Neural cell (in vitro differentiated cells): ENCODE measurements around the gene TMEM140. TPM values are rescaled to one million over a fixed set of nuclear protein-coding genes. Genes with fewer than 3 reads are reported as not detected.

ENCODE experiments used
- H2AFZ ChIP-seq: fragments of 200-600, 300-800 bp; sonication (generic), shearing (Covaris generic); 2 replicates; pipeline ENCODE4 v1.6.0; 2014; ENCODE audit warnings: low read depth, mild to moderate bottlenecking, antibody characterized with exemption, low read length, moderate library complexity
- H3F3A ChIP-seq: fragments of 200-600 bp; shearing (Covaris generic); 2 replicates; pipeline ENCODE4 v1.6.1; 2016; ENCODE audit warnings: mild to moderate bottlenecking, moderate library complexity, mixed read lengths, antibody characterized with exemption, low read length; ENCODE audit not compliant: insufficient read depth, poor library complexity, severe bottlenecking
- H3K27ac ChIP-seq: fragments of 200-600, 300-800 bp; sonication (generic), shearing (Covaris generic); 2 replicates; pipeline ENCODE4 v1.5.1; 2014; ENCODE audit warnings: mild to moderate bottlenecking, low read length, moderate library complexity
- H3K27me3 ChIP-seq: fragments of 300-800, 200-600 bp; sonication (generic), shearing (Covaris generic); 2 replicates; pipeline ENCODE4 v1.6.0; 2014; ENCODE audit warnings: mild to moderate bottlenecking, low read depth, low read length, moderate library complexity; ENCODE audit not compliant: insufficient read depth
- H3K36me3 ChIP-seq: fragments of 300-800, 200-600 bp; sonication (generic), shearing (Covaris generic); 2 replicates; pipeline ENCODE4 v1.5.1; 2014; ENCODE audit warnings: mild to moderate bottlenecking, antibody characterized with exemption, low read length, moderate library complexity; ENCODE audit not compliant: insufficient read depth
- H3K4me2 ChIP-seq: fragments of 300-800, 200-600 bp; sonication (generic), shearing (Covaris generic); 2 replicates; pipeline ENCODE4 v1.6.0; 2014; ENCODE audit warnings: mild to moderate bottlenecking, low read length
- H3K4me3 ChIP-seq: fragments of 300-800, 200-600 bp; sonication (generic), shearing (Covaris generic); 2 replicates; pipeline ENCODE4 v1.5.1; 2014; ENCODE audit warnings: mild to moderate bottlenecking, low read length, moderate library complexity
- H3K79me2 ChIP-seq: fragments of 200-600 bp; shearing (Covaris generic); replicated peaks from 2 replicates; pipeline ENCODE4 v1.6.0; 2014; ENCODE audit warnings: mild to moderate bottlenecking, low read length, moderate library complexity; ENCODE audit not compliant: insufficient read depth
- H3K9ac ChIP-seq: fragments of 300-800, 200-600 bp; sonication (generic), shearing (Covaris generic); 2 replicates; pipeline ENCODE4 v1.6.1; 2016; ENCODE audit warnings: mild to moderate bottlenecking, low read length, mixed read lengths
- H3K9me2 ChIP-seq: fragments of 200-600 bp; shearing (Covaris generic); 2 replicates; pipeline ENCODE4 v1.6.1; 2016; ENCODE audit warnings: mild to moderate bottlenecking, low read length, mixed read lengths; ENCODE audit not compliant: insufficient read depth
- H3K9me3 ChIP-seq: fragments of 200-600, 300-800 bp; sonication (generic), shearing (Covaris generic); 2 replicates; pipeline ENCODE4 v1.6.1; 2016; ENCODE audit warnings: mild to moderate bottlenecking, mixed run types, low read length, moderate library complexity, mixed read lengths
- H4K20me1 ChIP-seq: fragments of 200-600 bp; shearing (Covaris generic); 2 replicates; pipeline ENCODE4 v1.6.1; 2016; ENCODE audit warnings: mild to moderate bottlenecking, mixed run types; ENCODE audit not compliant: insufficient read depth
- POLR2AphosphoS5 ChIP-seq: IDR thresholded peaks from 2 replicates; pipeline ENCODE4 v1.6.1; 2012
- polyA plus RNA-seq: library from polyadenylated mRNA; depleted of rRNA; stranded (reverse); fragments of >200 nt; gene quantifications from 2 replicates; pipeline ENCODE4 v1.2.3, GENCODE V29; 2014
- small RNA-seq, 3 experiments: library from RNA; depleted of rRNA; stranded (forward); fragments of <200 nt; gene quantifications; one replicate each; pipeline ENCODE3, GENCODE V24; 2012
- TF ChIP-seq, protein P1 (sequence below): IDR thresholded peaks from 2 replicates; pipeline ENCODE4 v1.6.1; 2012; ENCODE audit warnings: borderline replicate concordance

The TMEM140 gene
- polyA plus RNA-seq, 1 donor from 2014 or later: 0.15 TPM

DNA sequence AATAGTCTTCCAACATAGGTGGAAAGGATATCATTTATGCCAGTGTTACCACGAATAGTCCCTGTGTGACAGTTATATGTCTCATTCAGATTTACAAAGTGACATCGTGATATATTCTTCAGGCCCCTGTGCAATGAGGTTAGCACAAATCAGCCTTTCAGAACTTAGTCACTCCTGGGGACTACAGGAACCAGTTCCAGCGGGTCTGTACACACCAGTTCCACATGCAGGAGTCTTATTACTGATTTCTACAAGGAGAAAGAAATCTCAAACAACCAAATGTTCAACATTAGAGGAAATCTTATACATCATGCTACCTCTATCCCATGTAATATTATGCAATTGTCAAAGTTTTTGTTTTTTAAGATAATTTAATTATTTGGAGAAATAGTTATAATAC is 67.8 kb downstream of the TMEM140 start:
- H3K9me3 ChIP-seq: no peaks in the 10 kb centered on the region
- no peaks in the 10 kb centered on the region for H3K27me3 ChIP-seq
- no peak overlapping the region for H2AFZ ChIP-seq
- no peak overlapping the region for H3K9ac ChIP-seq
- H4K20me1 ChIP-seq: no peaks in the 10 kb centered on the region
- no peaks in the 10 kb centered on the region for H3F3A ChIP-seq
- no peak overlapping the region for H3K4me2 ChIP-seq
- H3K79me2 ChIP-seq: no peaks in the 10 kb centered on the region
- no peaks in the 10 kb centered on the region for H3K36me3 ChIP-seq
- no peak overlapping the region for H3K27ac ChIP-seq
- H3K9me2 ChIP-seq: no peaks in the 10 kb centered on the region
- no peak overlapping the region for H3K4me3 ChIP-seq
- TF ChIP-seq, protein P1, sequence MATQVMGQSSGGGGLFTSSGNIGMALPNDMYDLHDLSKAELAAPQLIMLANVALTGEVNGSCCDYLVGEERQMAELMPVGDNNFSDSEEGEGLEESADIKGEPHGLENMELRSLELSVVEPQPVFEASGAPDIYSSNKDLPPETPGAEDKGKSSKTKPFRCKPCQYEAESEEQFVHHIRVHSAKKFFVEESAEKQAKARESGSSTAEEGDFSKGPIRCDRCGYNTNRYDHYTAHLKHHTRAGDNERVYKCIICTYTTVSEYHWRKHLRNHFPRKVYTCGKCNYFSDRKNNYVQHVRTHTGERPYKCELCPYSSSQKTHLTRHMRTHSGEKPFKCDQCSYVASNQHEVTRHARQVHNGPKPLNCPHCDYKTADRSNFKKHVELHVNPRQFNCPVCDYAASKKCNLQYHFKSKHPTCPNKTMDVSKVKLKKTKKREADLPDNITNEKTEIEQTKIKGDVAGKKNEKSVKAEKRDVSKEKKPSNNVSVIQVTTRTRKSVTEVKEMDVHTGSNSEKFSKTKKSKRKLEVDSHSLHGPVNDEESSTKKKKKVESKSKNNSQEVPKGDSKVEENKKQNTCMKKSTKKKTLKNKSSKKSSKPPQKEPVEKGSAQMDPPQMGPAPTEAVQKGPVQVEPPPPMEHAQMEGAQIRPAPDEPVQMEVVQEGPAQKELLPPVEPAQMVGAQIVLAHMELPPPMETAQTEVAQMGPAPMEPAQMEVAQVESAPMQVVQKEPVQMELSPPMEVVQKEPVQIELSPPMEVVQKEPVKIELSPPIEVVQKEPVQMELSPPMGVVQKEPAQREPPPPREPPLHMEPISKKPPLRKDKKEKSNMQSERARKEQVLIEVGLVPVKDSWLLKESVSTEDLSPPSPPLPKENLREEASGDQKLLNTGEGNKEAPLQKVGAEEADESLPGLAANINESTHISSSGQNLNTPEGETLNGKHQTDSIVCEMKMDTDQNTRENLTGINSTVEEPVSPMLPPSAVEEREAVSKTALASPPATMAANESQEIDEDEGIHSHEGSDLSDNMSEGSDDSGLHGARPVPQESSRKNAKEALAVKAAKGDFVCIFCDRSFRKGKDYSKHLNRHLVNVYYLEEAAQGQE: no peak
- no peak for TF ChIP-seq POLR2AphosphoS5

Small RNA genes within 50 kb of the gene (small RNA-seq; reads per million reads assigned to genes)
- 0 to 2.2 (median 1.7) reads per million in 3 experiments for gene MIR6509

Other genes starting within 250 kb of the TMEM140 start
- 7.5 and 9.5 TPM in 2 replicates for gene AGBL3, start 161.6 kb upstream of the TMEM140 start, polyA plus RNA-seq
- 6.7 and 13.5 TPM in 2 replicates for gene CYREN, start 22.6 kb downstream of the TMEM140 start, polyA plus RNA-seq
- gene WDR91, start 63.5 kb downstream of the TMEM140 start, polyA plus RNA-seq: 17.6 and 17.7 TPM in 2 replicates
- not detected in 2 replicates for gene STRA8, start 85.8 kb downstream of the TMEM140 start, polyA plus RNA-seq